Mammary epithelial cell (primary cell): ENCODE results near the gene ZNF695.

Source experiments
- EZH2 ChIP-seq: IDR thresholded peaks from 2 replicates; pipeline ENCODE4 v1.6.1; 2012; ENCODE audit warnings: low read length, inconsistent platforms, borderline replicate concordance
- TF ChIP-seq, protein P1 (sequence below), 2 donors: IDR thresholded peaks in 1 of 2; conservative IDR thresholded peaks in 1 of 2; 2 replicates each; pipeline ENCODE4 v1.5.1; 2011 to 2012; ENCODE audit warnings: inconsistent platforms in 2 of 2, low read length in 2 of 2, mild to moderate bottlenecking in 2 of 2, control low read depth in 1 of 2, low read depth in 1 of 2; ENCODE audit not compliant: insufficient read depth in 1 of 2; ENCODE audit errors: extremely low read depth in 1 of 2

DNA sequence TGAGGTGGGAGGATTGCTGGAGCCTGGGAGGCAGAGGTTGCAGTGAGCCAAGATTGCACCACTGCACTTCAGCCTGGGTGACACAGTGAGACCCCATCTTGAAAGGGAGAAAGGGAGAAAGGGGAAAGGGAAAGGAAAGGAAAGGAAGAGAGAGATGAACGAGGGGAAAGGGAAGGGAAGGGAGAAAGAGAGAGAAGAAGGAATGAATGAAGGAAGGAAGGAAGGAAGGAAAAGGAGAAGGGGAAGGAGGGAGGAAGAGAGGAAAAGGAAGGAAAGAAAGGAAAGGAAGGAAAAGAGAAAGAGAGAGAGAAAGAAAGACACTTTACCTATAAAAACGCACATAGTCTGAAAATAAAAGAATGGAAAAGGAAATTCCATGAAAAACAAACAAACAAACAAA lies 18.0 kb downstream of the ZNF695 start:
- TF ChIP-seq, protein P1, sequence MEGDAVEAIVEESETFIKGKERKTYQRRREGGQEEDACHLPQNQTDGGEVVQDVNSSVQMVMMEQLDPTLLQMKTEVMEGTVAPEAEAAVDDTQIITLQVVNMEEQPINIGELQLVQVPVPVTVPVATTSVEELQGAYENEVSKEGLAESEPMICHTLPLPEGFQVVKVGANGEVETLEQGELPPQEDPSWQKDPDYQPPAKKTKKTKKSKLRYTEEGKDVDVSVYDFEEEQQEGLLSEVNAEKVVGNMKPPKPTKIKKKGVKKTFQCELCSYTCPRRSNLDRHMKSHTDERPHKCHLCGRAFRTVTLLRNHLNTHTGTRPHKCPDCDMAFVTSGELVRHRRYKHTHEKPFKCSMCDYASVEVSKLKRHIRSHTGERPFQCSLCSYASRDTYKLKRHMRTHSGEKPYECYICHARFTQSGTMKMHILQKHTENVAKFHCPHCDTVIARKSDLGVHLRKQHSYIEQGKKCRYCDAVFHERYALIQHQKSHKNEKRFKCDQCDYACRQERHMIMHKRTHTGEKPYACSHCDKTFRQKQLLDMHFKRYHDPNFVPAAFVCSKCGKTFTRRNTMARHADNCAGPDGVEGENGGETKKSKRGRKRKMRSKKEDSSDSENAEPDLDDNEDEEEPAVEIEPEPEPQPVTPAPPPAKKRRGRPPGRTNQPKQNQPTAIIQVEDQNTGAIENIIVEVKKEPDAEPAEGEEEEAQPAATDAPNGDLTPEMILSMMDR (conservative IDR thresholded peaks at IDR 0.05 in 1 of 2, IDR thresholded peaks at IDR 0.05 in 1 of 2; ENCODE audit: extremely low read depth in 1 of 2, insufficient read depth in 1 of 2, low read depth in 1 of 2, low read length in 2 of 2) = no peak
- TF ChIP-seq EZH2 = no peak
